ENCODE results near the gene ZYG11A. TPM values are rescaled to one million over a fixed set of nuclear protein-coding genes. Genes with fewer than 3 reads are reported as not detected.
A peak's percentile ranks its signal among the peaks of the same experiment; 100 is the strongest.

The ZYG11A gene
- total and polyA plus RNA-seq, 2 of the 13 experiments (the other 11 are each of a cell fraction or from before 2014, with no cell fraction given) = not detected

DNA sequence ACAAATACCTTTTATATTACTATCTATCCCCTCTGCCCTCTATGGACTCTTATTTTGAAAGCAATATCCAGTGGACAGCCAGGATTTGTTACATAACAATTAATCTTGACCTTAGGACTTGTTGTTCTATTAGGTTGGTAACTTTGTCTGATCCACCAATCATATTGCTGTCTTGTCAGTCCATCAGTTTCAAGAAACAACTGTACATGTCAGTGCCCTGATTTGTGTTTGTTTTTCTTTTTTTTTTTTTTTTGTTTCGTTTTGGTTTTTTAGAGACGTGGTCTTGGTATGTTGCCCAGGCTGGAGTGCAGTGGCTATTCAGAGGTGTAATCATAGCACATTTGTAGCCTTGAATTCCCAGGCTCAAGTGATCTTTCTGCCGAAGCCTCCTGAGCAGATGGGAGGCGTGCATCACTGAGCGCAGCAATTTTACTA, 83.0 kb downstream of the ZYG11A start (continued):
- TF ChIP-seq GTF3A (CRISPR knock-in tag; conservative IDR thresholded peaks at IDR 0.05) = no peak
- no peak for TF ChIP-seq RAD51 (IDR thresholded peaks at IDR 0.05; ENCODE audit: borderline replicate concordance)
- no peak for TF ChIP-seq ZBTB37 (CRISPR knock-in tag; IDR thresholded peaks at IDR 0.05)
- TF ChIP-seq IRF1 (CRISPR knock-in tag; IDR thresholded peaks at IDR 0.05; ENCODE audit: low read depth) = no peak
- TF ChIP-seq ZNF17 (CRISPR knock-in tag; IDR thresholded peaks at IDR 0.05) = no peak
- TF ChIP-seq MYNN (CRISPR knock-in tag; IDR thresholded peaks at IDR 0.05; ENCODE audit: low read depth) = peak; percentile 100
- no peak for TF ChIP-seq CC2D1A (CRISPR knock-in tag; IDR thresholded peaks at IDR 0.05)
- no peak for TF ChIP-seq AGO1 (IDR thresholded peaks at IDR 0.05; ENCODE audit: low read depth, low read length, poor library complexity, severe bottlenecking)
- TF ChIP-seq CAMTA2 (CRISPR knock-in tag; IDR thresholded peaks at IDR 0.05; ENCODE audit: borderline replicate concordance) = no peak
- no peak for TF ChIP-seq KIAA2018 (CRISPR knock-in tag; IDR thresholded peaks at IDR 0.05; ENCODE audit: borderline replicate concordance)
- TF ChIP-seq ZXDC (CRISPR knock-in tag; IDR thresholded peaks at IDR 0.05) = no peak
- no peak for TF ChIP-seq MAF1 (CRISPR knock-in tag; IDR thresholded peaks at IDR 0.05; ENCODE audit: borderline replicate concordance)
- no peak for TF ChIP-seq NCOA5 (CRISPR knock-in tag; IDR thresholded peaks at IDR 0.05)
- no peak for TF ChIP-seq KAT2B (IDR thresholded peaks at IDR 0.05; ENCODE audit: borderline replicate concordance, low read depth, low read length)
- TF ChIP-seq SAFB2 (CRISPR knock-in tag; IDR thresholded peaks at IDR 0.05; ENCODE audit: borderline replicate concordance, low read depth) = no peak
- TF ChIP-seq HDAC1 (CRISPR knock-in tag; IDR thresholded peaks at IDR 0.05) = no peak
- no peak for TF ChIP-seq ZNF329 (CRISPR knock-in tag; IDR thresholded peaks at IDR 0.05; ENCODE audit: low read depth)
- TF ChIP-seq ZZZ3 (CRISPR knock-in tag; IDR thresholded peaks at IDR 0.05; ENCODE audit: borderline replicate concordance) = no peak

All from HepG2 (cell line).